ENCODE data around the gene LRRC71.

Gene LRRC71

DNA sequence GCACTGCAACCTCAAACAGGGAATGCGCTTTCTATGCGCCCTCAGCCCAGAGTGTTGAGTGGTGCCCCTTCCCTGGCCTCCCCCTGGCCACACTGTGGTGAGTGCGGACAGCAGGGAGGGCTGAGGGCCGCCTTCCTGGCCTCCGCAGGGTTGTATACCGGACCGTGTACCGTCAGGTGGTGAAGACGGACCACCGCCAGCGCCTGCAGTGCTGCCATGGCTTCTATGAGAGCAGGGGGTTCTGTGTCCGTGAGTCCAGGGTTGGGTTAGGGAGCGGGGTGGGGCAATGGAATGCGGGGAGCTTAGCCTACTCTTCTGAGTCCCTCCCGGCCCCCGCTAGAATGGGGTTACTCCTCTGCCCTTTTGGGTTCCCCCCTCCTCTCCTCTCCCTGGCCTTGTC lies 15.3 kb upstream of the LRRC71 start:
- in situ Hi-C loops (cut with HindIII; ENCODE audit: low sequenced_read_pairs), result no loop called here

- in situ Hi-C loops (cut with HindIII; ENCODE audit: low sequenced_read_pairs), result no loop called here
Observed at GRCh38 chr1:156905651-156906050, 14.8 kb upstream of the LRRC71 start.

DNA sequence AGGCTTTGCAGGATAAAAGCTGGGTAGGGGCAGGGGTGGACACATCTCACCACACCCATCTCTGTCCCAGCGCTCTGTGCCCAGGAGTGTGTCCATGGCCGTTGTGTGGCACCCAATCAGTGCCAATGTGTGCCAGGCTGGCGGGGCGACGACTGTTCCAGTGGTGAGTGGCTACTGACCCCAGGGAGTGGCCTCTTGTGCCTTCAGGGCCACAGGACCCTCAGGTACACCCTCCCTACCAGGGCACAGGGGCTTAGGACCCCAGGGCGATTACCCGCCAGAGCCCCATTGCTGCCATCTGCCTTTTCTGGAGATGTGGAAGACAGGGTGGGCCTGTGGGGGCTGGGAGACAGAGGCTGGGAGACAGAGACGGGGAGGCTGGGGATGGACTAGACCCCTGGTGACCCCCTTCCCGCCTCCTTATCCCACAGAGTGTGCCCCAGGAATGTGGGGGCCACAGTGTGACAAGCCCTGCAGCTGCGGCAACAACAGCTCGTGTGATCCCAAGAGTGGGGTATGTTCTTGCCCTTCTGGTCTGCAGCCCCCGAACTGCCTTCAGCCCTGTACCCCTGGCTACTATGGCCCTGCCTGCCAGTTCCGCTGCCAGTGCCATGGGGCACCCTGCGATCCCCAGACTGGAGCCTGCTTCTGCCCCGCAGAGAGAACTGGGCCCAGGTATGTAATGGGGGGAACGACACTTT lies 14.1 kb upstream of the LRRC71 start:
- in situ Hi-C loops (cut with HindIII; ENCODE audit: low sequenced_read_pairs), result no loop called here

GRCh38 chr1:156908541-156908940 lies 11.9 kb upstream of the LRRC71 start:
- in situ Hi-C loops (cut with HindIII; ENCODE audit: low sequenced_read_pairs), result no loop called here

- in situ Hi-C loops (cut with HindIII; ENCODE audit: low sequenced_read_pairs), result no loop called here
Observed at GRCh38 chr1:156908955-156909354, 11.5 kb upstream of the LRRC71 start.

GRCh38 chr1:156909671-156910070 lies 10.8 kb upstream of the LRRC71 start:
- in situ Hi-C loops (cut with HindIII; ENCODE audit: low sequenced_read_pairs), result no loop called here

GRCh38 chr1:156910309-156910782 lies 10.1 kb upstream of the LRRC71 start:
- in situ Hi-C loops (cut with HindIII; ENCODE audit: low sequenced_read_pairs), result no loop called here

- in situ Hi-C loops (cut with HindIII; ENCODE audit: low sequenced_read_pairs), result no loop called here
Observed at GRCh38 chr1:156911577-156912298, 8.7 kb upstream of the LRRC71 start.

DNA sequence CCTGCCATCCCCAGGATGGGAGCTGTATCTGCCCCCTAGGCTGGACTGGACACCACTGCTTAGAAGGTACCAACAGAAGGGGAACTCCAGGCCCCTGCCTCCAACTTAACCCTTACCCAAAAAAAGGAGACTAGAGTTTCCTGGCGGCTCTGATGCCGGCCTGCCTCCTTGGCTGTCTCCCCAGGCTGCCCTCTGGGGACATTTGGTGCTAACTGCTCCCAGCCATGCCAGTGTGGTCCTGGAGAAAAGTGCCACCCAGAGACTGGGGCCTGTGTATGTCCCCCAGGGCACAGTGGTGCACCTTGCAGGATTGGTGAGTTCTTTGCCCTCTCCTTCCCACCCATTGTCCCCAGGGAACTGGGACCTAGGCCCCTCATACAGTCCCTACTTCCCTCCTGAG lies 8.1 kb upstream of the LRRC71 start:
- in situ Hi-C loops (cut with HindIII; ENCODE audit: low sequenced_read_pairs), result no loop called here

DNA sequence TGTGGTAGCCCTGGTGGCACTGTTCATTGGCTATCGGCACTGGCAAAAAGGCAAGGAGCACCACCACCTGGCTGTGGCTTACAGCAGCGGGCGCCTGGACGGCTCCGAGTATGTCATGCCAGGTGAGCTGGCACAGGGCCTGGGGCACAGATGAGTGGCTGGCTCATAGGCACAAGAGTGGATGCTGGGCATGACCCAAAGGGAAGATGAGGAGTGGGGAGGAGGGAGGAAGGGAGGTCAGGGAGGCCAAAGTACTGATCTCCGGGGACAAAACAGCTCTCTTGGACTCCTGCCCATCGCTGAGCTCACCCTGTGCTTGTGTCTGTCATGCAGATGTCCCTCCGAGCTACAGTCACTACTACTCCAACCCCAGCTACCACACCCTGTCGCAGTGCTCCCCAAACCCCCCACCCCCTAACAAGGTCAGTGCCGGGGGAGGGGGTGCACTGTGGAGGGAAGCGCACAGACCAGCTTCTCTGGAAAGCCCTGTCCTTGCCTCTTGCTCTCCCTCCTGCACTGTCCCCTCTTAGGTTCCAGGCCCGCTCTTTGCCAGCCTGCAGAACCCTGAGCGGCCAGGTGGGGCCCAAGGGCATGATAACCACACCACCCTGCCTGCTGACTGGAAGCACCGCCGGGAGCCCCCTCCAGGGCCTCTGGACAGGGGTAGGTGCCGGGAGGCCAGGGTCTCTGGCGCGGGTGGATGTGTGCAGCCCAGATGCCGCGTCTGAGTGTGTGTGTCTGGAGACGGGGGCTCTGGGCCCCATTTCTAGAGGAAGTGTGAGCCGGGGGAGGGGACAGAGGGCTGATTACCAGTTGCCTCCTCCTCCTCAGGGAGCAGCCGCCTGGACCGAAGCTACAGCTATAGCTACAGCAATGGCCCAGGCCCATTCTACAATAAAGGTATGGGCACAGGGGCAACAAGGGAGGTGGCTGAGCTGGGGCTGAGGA lies 7.3 kb upstream of the LRRC71 start:
- in situ Hi-C loops (cut with HindIII; ENCODE audit: low sequenced_read_pairs), result no loop called here

- in situ Hi-C loops (cut with HindIII; ENCODE audit: low sequenced_read_pairs), result no loop called here
Observed at GRCh38 chr1:156913809-156914387, 6.5 kb upstream of the LRRC71 start.

DNA sequence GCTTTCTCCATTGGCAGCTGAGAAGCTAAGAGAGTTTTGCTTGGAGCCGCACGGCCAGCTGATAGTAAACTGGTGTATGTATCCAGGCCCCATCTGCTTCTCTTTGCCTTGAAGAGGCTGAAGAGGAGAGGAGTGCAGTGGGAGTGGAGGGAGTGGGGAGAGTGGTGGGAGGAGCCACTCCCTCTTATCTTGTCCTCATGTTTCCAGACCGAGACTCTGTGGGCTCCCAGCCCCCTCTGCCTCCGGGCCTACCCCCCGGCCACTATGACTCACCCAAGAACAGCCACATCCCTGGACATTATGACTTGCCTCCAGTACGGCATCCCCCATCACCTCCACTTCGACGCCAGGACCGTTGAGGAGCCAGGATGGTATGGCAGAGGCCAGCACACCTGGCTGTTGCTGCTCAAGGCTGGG lies 6.0 kb upstream of the LRRC71 start:
- in situ Hi-C loops (cut with HindIII; ENCODE audit: low sequenced_read_pairs), result no loop called here

GRCh38 chr1:156921053-156921529 lies 659 bp downstream of the LRRC71 start:
- in situ Hi-C loops (cut with HindIII; ENCODE audit: low sequenced_read_pairs), result no loop called here

GRCh38 chr1:156922986-156923669 lies 2.7 kb downstream of the LRRC71 start:
- in situ Hi-C loops (cut with HindIII; ENCODE audit: low sequenced_read_pairs), result no loop called here

DNA sequence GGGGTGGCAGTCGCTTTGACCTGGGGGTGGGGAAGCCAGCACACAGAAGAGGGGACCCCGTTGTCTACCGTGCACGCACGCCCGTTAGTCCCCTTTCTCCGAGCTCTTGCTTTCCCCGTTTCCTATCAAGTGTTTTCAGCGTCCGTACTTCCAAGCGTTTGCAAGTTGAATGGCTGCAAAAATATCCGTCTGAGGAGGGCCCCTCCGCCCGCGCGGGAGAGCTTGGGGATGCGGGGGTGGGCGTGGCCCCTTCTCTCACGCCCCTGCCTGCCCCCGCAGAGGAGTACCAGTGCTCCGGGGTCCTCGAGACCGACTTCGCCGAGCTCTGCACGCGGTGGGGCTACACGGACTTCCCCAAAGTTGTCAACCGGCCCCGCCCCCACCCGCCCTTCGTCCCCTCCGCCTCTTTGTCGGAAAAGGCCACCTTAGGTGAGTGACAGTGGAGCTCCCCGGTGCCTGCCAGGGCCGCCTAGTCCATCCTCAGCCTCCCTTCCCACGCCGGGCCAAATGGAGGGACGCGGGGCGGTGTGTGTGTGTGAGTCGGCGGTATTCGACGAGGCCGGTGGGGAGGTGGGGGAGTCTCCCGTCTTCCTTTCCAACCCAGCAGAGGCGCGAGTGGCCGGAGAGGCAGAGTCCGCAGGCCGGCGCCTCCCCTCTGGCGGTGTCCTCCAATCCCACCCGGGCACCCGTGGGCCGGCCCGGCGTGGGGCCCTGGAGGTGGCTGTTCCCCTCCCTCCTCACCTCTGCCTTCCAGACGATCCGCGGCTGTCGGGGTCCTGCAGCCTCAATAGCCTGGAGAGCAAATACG lies 3.4 kb downstream of the LRRC71 start:
- in situ Hi-C loops (cut with HindIII; ENCODE audit: low sequenced_read_pairs), result no loop called here

GRCh38 chr1:156924478-156925153 lies 4.2 kb downstream of the LRRC71 start:
- in situ Hi-C loops (cut with HindIII; ENCODE audit: low sequenced_read_pairs), result no loop called here

DNA sequence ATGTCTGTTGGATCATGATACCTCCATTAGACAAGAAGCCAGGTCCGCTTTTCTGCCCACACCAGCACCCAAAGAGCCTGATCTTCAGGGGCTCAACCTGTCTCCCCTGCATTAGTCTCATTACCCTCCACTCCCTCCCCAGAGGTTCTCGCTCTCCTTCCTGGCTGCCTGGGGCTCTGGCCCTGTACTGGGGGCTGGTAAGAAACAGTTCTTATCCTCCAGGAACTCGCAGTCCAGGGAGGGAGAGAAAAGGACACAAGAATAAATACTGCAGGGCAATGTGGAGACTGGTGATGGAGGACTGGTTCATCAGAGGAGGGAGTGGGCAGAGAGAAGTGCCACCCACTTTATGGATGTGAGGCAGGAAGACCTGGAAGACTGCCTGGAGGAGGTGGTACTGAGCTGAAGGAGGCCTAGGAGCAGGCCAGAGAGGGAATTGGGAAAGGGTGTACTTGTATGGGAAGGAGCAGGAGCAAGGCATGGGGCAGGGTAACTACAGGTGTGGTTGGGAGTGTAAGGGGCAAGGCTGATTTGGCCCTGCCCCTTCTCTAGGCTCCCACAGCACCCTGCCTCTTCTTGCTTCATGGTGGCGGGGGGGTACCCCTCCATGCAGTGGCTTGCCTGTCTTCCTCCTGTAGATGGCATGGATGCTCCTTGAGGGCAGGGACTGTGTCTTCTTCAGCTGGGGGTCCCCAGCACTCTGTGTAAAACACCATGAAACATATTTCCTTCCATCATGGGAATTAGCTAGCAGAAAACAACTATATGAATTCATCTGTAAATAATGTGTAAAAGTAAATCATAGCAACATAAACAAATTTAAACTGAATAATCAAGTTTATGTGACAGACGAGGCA lies 5.0 kb downstream of the LRRC71 start:
- in situ Hi-C loops (cut with HindIII; ENCODE audit: low sequenced_read_pairs), result no loop called here

- in situ Hi-C loops (cut with HindIII; ENCODE audit: low sequenced_read_pairs), result no loop called here
Observed at GRCh38 chr1:156926175-156926574, 5.7 kb downstream of the LRRC71 start.

All from DLD1 (cell line).